Prostate gland (tissue), 2 donors: ENCODE results near the gene TMEM108. TPM values are rescaled to one million over a fixed set of nuclear protein-coding genes. Genes with fewer than 3 reads are reported as not detected.

ENCODE experiments used
- DNase-seq: peaks from one replicate; pipeline ENCODE4 v3.0.0-alpha.2; 2019; ENCODE audit warnings: low spot score
- H3K27ac ChIP-seq, 2 donors: fragments of 200-600 bp; sonication (generic); 2 replicates each; pipeline ENCODE4 v1.5.1; 2017 to 2019
- H3K27me3 ChIP-seq: fragments of 200-600 bp; sonication (generic); replicated peaks from 2 replicates; pipeline ENCODE4 v1.5.1; 2019; ENCODE audit not compliant: insufficient read depth
- H3K36me3 ChIP-seq, 2 donors: fragments of 200-600 bp; sonication (generic); 1 replicate in 1 of 2; 2 replicates in 1 of 2; pipeline versions ENCODE4 v1.5.1 to v1.8.1; 2017 to 2019
- H3K4me1 ChIP-seq: fragments of 200-600 bp; sonication (generic); replicated peaks from 2 replicates; pipeline ENCODE4 v1.5.1; 2019
- H3K4me3 ChIP-seq, 2 donors: fragments of 200-600 bp; sonication (generic); 2 replicates each; pipeline ENCODE4 v1.5.1; 2017 to 2019
- H3K9me3 ChIP-seq: fragments of 200-600 bp; sonication (generic); 2 replicates; pipeline ENCODE4 v1.5.1; 2017
- POLR2A ChIP-seq: fragments of 450-650 bp; IDR thresholded peaks from one replicate; pipeline ENCODE4 v1.6.1; 2016; ENCODE audit warnings: antibody characterized with exemption, mild to moderate bottlenecking
- POLR2AphosphoS5 ChIP-seq: sonication (generic); formaldehyde crosslinking; IDR thresholded peaks from one replicate; pipeline ENCODE4 v1.6.1; 2017; ENCODE audit warnings: antibody characterized with exemption
- WGBS: methylation state at CpG from one replicate; pipeline ENCODE4 v1.1.5; 2018; 5-methylcytosine and 5-hydroxymethylcytosine counted together
- intact Hi-C: fragments of 100-400 bp; cut with DNase I; formaldehyde crosslinking; loops from one replicate; pipeline ENCODE4 v1.14.2; 2022
- total RNA-seq, 2 donors: library from RNA; depleted of rRNA; stranded (reverse); fragments of >200 nt; gene quantifications; one replicate each; pipeline ENCODE4 v1.1.0, GENCODE V29; 2016
- TF ChIP-seq, protein P1 (sequence below), 4 experiments: fragments of 200-600 bp in 2 of 4; fragments of 450-650 bp in 2 of 4; sonication (generic) in 2 of 4; IDR thresholded peaks; 1 replicate in 3 of 4; 2 replicates in 1 of 4; pipeline ENCODE4 v1.5.1; 2016 to 2019; ENCODE audit warnings: antibody characterized with exemption in 4 of 4, mild to moderate bottlenecking in 2 of 4, moderate library complexity in 2 of 4

The TMEM108 gene
- total RNA-seq, 2 donors from 2014 or later = 8.1 TPM; not detected in 1

DNA sequence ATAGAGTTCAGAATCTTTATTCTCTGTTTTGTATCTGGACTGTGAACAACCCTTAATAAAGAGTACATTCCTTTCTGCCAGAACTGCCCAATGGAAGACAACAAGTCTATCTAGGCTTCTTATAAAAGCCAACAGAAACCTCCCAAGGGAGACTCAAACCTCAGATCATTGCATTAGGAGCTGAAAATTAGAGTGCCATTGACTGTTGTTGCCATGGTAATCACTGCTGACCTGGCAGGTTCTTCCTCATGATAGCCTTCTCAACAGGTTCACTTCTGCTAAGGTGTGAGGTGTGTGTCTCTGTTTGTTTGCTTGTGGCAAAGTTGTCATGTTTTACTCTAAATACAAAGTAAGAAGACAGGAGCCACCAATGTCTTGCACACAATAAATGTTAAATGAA lies 79.2 kb downstream of the TMEM108 start:
- Histone ChIP-seq H3K9me3 (no peaks in the 10 kb centered on the region), H3K4me3 (no peak overlapping the region), H3K27ac (no peak overlapping the region), H3K36me3 (no peaks in the 10 kb centered on the region), H3K4me1 (no peaks in the 10 kb centered on the region), H3K27me3 (no peaks in the 10 kb centered on the region)
- no peak for DNase-seq
- no peak for TF ChIP-seq POLR2A
- intact Hi-C loops = no loop called here

GRCh38 chr3:133119176-133119575 lies 81.0 kb downstream of the TMEM108 start:
- intact Hi-C loops = no loop called here
- Histone ChIP-seq H3K27me3 (no peaks in the 10 kb centered on the region), H3K4me3 (no peak overlapping the region), H3K36me3 (no peaks in the 10 kb centered on the region), H3K4me1 (no peaks in the 10 kb centered on the region), H3K27ac (no peak overlapping the region), H3K9me3 (no peaks in the 10 kb centered on the region)
- no peak for DNase-seq
- 53% methylated on average over 2 of the region's 2 CpGs for WGBS
- no peak for TF ChIP-seq POLR2AphosphoS5
- TF ChIP-seq, protein P1, sequence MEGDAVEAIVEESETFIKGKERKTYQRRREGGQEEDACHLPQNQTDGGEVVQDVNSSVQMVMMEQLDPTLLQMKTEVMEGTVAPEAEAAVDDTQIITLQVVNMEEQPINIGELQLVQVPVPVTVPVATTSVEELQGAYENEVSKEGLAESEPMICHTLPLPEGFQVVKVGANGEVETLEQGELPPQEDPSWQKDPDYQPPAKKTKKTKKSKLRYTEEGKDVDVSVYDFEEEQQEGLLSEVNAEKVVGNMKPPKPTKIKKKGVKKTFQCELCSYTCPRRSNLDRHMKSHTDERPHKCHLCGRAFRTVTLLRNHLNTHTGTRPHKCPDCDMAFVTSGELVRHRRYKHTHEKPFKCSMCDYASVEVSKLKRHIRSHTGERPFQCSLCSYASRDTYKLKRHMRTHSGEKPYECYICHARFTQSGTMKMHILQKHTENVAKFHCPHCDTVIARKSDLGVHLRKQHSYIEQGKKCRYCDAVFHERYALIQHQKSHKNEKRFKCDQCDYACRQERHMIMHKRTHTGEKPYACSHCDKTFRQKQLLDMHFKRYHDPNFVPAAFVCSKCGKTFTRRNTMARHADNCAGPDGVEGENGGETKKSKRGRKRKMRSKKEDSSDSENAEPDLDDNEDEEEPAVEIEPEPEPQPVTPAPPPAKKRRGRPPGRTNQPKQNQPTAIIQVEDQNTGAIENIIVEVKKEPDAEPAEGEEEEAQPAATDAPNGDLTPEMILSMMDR (IDR thresholded peaks at IDR 0.05) = no peak
- TF ChIP-seq POLR2A = no peak

DNA sequence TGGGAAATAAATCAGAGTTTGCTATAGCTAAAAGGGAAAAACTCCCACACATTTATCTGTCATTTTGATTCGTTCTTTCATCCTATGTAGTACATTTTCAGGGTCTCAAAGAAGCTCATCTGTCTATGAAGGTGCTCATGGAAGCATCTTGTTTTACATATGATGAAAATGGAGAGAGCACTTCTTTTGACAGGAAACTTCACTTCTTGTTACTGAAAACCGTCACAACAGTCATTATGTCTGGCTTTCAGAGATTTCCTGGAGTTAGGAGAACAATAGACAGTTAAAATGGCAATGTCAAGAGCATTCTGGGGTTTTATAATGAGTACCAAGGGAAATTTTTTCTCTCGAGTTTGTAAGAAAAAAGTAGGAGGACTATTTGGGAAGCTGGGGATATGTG lies 83.3 kb downstream of the TMEM108 start:
- WGBS = 71% methylated on average over 3 of the region's 3 CpGs
- Histone ChIP-seq H3K4me3 (no peak overlapping the region), H3K27me3 (no peaks in the 10 kb centered on the region), H3K4me1 (no peaks in the 10 kb centered on the region), H3K36me3 (no peaks in the 10 kb centered on the region), H3K27ac (no peak overlapping the region), H3K9me3 (no peaks in the 10 kb centered on the region)
- TF ChIP-seq, protein P1 (IDR thresholded peaks at IDR 0.05) = no peak
- no peak for TF ChIP-seq POLR2A
- no peak for TF ChIP-seq POLR2AphosphoS5
- no peak for DNase-seq
- intact Hi-C loops = no loop called here

GRCh38 chr3:133123636-133124035 lies 85.4 kb downstream of the TMEM108 start:
- Histone ChIP-seq H3K4me3 (no peak overlapping the region), H3K9me3 (no peaks in the 10 kb centered on the region), H3K27ac (no peak overlapping the region), H3K36me3 (no peaks in the 10 kb centered on the region), H3K27me3 (no peaks in the 10 kb centered on the region), H3K4me1 (no peaks in the 10 kb centered on the region)
- no peak for DNase-seq
- intact Hi-C loops = no loop called here
- 70% methylated on average over 1 of the region's 1 CpG for WGBS
- no peak for TF ChIP-seq POLR2A
- TF ChIP-seq, protein P1 (IDR thresholded peaks at IDR 0.05) = no peak
- TF ChIP-seq POLR2AphosphoS5 = no peak

DNA sequence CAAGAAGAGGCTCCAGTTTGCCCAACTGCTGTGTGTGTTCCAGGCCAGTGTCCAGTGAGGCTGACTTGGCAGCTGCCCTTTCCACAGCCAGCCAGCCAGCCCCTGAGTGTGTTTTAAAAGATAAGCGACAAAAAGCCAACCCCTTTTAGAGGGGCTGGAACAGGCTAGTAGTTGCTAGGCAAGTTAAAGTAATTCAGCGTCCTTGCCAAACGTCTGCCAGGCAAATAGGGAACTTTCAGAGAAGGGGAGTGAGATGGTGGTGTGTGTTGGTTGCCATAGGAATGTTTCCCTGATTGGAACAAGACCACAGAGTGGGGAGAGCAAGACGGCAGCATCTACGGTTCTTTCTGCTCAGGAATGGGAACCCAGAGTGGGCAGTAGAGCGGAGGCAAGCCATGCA lies 86.3 kb downstream of the TMEM108 start:
- TF ChIP-seq POLR2A = no peak
- no peak for TF ChIP-seq POLR2AphosphoS5
- TF ChIP-seq, protein P1 (IDR thresholded peaks at IDR 0.05) = no peak
- 32% methylated on average over 6 of the region's 6 CpGs for WGBS
- no peak overlapping the region for H3K4me3 ChIP-seq
- no peaks in the 10 kb centered on the region for H3K27me3 ChIP-seq
- H3K9me3 ChIP-seq = no peaks in the 10 kb centered on the region
- no peaks in the 10 kb centered on the region for H3K36me3 ChIP-seq
- intact Hi-C loops = no loop called here
- DNase-seq = no peak
- H3K4me1 ChIP-seq = no peaks in the 10 kb centered on the region
- no peak overlapping the region for H3K27ac ChIP-seq

GRCh38 chr3:133125171-133125570 lies 87.0 kb downstream of the TMEM108 start:
- Histone ChIP-seq H3K9me3 (no peaks in the 10 kb centered on the region), H3K27ac (no peak overlapping the region), H3K27me3 (no peaks in the 10 kb centered on the region), H3K4me1 (no peaks in the 10 kb centered on the region), H3K36me3 (no peaks in the 10 kb centered on the region), H3K4me3 (no peak overlapping the region)
- DNase-seq = no peak
- WGBS = 68% methylated on average over 4 of the region's 4 CpGs
- TF ChIP-seq, protein P1 (IDR thresholded peaks at IDR 0.05) = no peak
- TF ChIP-seq POLR2AphosphoS5 (no peak), POLR2A (no peak)
- intact Hi-C loops = no loop called here
